Calu3 (cell line): ENCODE data around the gene LGI4. TPM values are rescaled to one million over a fixed set of nuclear protein-coding genes. Genes with fewer than 3 reads are reported as not detected.

Experiments used
- BruUV-seq: library from RNA; stranded (reverse); fragments of 400-500 nt; replicated peaks from 2 replicates; lab custom pipeline; 2021; lab: Mats Ljungman, UMichigan
- CTCF ChIA-PET: fragments of 300-600 bp; sonication (Branson Sonifier 250); formaldehyde crosslinking; loops from one replicate; lab custom pipeline; 2022; ENCODE audit warnings: antibody characterized with exemption; lab: Charles Lee
- DNase-seq: peaks from one replicate; pipeline ENCODE4 v3.0.0; 2022
- H3K27ac Mint-ChIP-seq: one replicate; pipeline ENCODE4 v1.8.0; 2022; ENCODE audit warnings: mixed read lengths; ENCODE audit not compliant: unreplicated experiment
- H3K27me3 Mint-ChIP-seq: one replicate; pipeline ENCODE4 v1.8.0; 2022; ENCODE audit warnings: mixed read lengths; ENCODE audit not compliant: unreplicated experiment
- H3K36me3 Mint-ChIP-seq: one replicate; pipeline ENCODE4 v1.8.0; 2022; ENCODE audit warnings: mild to moderate bottlenecking, moderate library complexity, mixed read lengths; ENCODE audit not compliant: insufficient read depth, unreplicated experiment
- H3K4me1 Mint-ChIP-seq: one replicate; pipeline ENCODE4 v1.8.0; 2022; ENCODE audit warnings: mild to moderate bottlenecking, low read depth, mixed read lengths; ENCODE audit not compliant: unreplicated experiment
- H3K4me3 Mint-ChIP-seq: one replicate; pipeline ENCODE4 v1.8.0; 2022; ENCODE audit warnings: mild to moderate bottlenecking, low read depth, moderate library complexity, mixed read lengths; ENCODE audit not compliant: unreplicated experiment
- H3K9me3 Mint-ChIP-seq: one replicate; pipeline ENCODE4 v1.8.0; 2022; ENCODE audit warnings: low read depth, mixed read lengths; ENCODE audit not compliant: unreplicated experiment
- intact Hi-C: fragments of 100-400 bp; cut with micrococcal nuclease; formaldehyde crosslinking; loops from one replicate; pipeline ENCODE4 v1.10.0; 2022; ENCODE audit not compliant: unreplicated experiment
- total RNA-seq: library from RNA; stranded (reverse); gene quantifications from 2 replicates; pipeline ENCODE4 v1.2.3, GENCODE V29; 2022
- TF ChIP-seq, protein P1 (sequence below): fragments of 200-600 bp; IDR thresholded peaks from one replicate; pipeline ENCODE4 v1.8.0; 2022; ENCODE audit warnings: antibody characterized with exemption; ENCODE audit not compliant: unreplicated experiment

Gene LGI4
- total RNA-seq, 1 experiment from 2014 or later = 0.68 TPM

DNA sequence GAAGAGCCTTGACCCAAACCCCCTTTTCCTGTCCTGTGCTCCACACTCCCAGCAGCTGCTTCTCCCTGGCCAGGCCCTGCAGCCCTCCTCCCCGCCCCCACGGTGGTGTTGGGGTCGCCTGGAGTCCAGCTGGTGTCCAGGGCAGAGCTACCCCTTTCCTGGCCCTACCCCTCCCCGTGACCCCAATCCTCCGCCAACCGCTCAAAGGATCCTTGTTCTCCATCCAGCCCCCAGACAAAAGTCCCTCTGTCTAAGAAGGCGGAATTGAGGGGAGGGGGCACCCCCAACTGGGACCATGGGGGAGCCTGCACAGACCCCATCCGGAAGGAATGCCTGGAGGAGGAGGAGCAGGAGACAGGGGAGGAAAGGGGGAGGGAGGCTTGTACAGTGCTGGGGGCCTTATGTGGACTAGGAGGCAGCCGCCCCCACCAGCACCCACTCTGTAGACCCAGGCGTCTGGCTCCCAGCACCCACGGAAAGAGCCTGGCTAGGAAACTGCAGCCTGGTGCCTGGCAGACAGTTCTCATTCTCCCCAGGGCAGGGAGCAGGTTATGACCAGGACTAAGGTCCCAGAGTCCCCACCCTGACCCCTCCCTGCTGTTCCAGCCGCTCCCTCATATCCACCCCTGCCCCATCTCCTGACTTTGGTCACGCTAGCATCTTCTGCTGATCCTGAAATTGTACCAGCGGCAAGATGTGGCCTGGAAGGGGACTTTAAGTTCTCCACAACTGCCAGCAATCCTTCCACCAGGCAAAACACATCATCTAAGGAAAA lies 19.5 kb downstream of the LGI4 start, which contains the start of gene FXYD3:
FXYD3 (plus strand) TSS at position 647 of the 775 bp plus-strand sequence. CDS start 3,554 bp downstream, outside the sequence.
- Mint-ChIP-seq H3K27me3 (no peaks in the 10 kb centered on the region), H3K4me3 (peak within 1 kb of the TSS; percentile 74), H3K9me3 (no peaks in the 10 kb centered on the region), H3K4me1 (peaks cover 48% of the 10 kb centered on the region), H3K36me3 (peaks cover 40% of the 10 kb centered on the region), H3K27ac (peak within 1 kb of the TSS; percentile 53)
- CTCF ChIA-PET = interaction anchor here (0.7 to 2.5 kb wide), 11 partner anchors 8 to 72 kb away, joined by 3 to 14 read pairs (median 5); partner anchors contain the start of gene LGI4
- DNase-seq = peak; percentile 38
- intact Hi-C loops = loop anchor here (2.0 kb wide), 1 partner anchor 19 kb away; the partner anchor contains the start of gene LGI4
- TF ChIP-seq, protein P1, sequence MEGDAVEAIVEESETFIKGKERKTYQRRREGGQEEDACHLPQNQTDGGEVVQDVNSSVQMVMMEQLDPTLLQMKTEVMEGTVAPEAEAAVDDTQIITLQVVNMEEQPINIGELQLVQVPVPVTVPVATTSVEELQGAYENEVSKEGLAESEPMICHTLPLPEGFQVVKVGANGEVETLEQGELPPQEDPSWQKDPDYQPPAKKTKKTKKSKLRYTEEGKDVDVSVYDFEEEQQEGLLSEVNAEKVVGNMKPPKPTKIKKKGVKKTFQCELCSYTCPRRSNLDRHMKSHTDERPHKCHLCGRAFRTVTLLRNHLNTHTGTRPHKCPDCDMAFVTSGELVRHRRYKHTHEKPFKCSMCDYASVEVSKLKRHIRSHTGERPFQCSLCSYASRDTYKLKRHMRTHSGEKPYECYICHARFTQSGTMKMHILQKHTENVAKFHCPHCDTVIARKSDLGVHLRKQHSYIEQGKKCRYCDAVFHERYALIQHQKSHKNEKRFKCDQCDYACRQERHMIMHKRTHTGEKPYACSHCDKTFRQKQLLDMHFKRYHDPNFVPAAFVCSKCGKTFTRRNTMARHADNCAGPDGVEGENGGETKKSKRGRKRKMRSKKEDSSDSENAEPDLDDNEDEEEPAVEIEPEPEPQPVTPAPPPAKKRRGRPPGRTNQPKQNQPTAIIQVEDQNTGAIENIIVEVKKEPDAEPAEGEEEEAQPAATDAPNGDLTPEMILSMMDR = no peak
- TSS peak; percentile 64 for BruUV-seq

DNA sequence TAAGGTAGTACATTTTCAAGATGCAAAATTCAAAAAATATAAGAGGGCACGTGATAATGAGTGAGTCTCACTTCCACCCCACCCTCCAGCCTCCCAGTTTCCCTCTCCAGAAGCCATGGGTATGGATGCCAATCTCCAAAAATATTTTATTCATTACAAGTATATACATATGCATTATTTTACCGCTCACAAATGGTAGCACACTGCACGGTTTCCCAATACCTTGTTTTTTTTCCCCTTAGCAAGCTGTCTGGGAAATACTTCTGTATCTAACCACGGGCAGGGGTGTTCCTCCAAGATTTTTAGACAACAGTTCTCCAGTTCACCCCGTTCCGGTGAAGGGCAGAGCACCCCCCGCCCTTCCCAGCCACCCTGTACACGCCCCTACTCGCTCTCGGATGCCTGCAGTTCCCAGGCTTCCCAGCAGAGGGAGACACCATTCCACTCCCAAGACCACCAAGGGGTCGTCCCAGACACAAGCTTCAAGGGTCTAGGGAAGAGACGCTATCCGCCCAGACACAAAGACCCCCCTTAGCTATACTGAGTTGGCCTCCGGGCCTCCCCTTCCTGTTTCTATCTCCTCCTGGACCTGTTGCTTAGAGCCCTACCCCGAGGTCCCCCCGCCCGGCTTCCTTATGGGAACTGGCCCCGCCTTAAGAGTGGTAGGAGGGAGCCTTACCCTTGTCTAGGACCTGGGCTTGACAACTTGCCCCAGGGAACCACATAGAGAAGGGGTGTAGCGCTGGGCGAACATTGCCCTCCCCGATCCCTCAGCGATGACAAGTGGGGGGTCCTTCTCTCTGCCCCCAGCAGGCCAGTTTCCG lies 20.3 kb downstream of the LGI4 start:
- peak overlapping the region; percentile 74 for H3K4me3 Mint-ChIP-seq
- DNase-seq = peak; percentile 85
- peaks cover 39% of the 10 kb centered on the region for H3K36me3 Mint-ChIP-seq
- no peaks in the 10 kb centered on the region for H3K27me3 Mint-ChIP-seq
- H3K4me1 Mint-ChIP-seq = peaks cover 47% of the 10 kb centered on the region
- BruUV-seq = no TSS peak
- no peaks in the 10 kb centered on the region for H3K9me3 Mint-ChIP-seq
- CTCF ChIA-PET = interaction anchor here (0.7 to 2.4 kb wide), 4 partner anchors 9 to 71 kb away, joined by 3 to 13 read pairs (median 6); partner anchors contain the start of gene LGI4
- H3K27ac Mint-ChIP-seq = peak overlapping the region; percentile 53
- TF ChIP-seq, protein P1 = peak; percentile 100
- intact Hi-C loops = loop anchor here (2.0 kb wide), 1 partner anchor 20 kb away; the partner anchor contains the start of gene LGI4

DNA sequence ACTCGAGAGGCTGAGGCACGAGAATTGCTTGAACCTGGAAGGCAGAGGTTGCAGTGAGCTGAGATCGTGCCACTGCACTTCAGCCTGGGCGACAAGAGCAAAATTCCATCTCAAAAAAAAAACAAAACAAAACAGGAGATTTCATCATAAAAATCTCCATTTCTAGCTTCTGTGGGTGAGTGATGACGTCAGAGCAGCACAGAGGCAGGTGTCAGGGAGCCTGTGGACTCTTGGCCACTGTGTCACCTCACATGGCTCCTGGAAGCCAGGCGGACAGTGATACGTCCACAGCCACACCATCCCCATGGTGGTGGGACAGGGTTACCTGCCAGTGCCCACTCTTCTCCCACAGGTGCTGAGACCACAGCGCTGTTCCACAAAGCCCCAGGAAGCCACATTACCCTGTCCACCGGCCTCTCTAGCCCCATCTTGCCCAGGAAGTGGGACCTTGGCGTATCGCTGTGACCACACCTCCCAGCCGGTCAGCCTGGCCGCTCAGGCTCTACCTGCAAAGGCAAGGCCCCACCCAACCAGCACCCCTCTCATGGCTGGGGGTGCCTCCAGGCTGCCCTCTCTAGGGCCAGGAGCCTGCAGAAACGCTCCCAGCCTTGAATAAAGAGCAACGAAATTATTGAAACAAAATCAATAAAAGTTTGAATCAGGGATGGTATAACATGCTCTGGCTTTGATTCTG lies 21.7 kb downstream of the LGI4 start:
- no peak for DNase-seq
- Mint-ChIP-seq H3K36me3 (peaks cover 46% of the 10 kb centered on the region), H3K27ac (no peak overlapping the region), H3K4me1 (peaks cover 53% of the 10 kb centered on the region), H3K9me3 (no peaks in the 10 kb centered on the region), H3K27me3 (no peaks in the 10 kb centered on the region), H3K4me3 (no peak overlapping the region)
- BruUV-seq = no TSS peak
- TF ChIP-seq, protein P1 = no peak
- intact Hi-C loops = no loop called here
- CTCF ChIA-PET = interaction anchor here (0.7 to 1.2 kb wide), 3 partner anchors 10 to 24 kb away, joined by 3 to 5 read pairs (median 4); no protein-coding TSS in a partner anchor

DNA sequence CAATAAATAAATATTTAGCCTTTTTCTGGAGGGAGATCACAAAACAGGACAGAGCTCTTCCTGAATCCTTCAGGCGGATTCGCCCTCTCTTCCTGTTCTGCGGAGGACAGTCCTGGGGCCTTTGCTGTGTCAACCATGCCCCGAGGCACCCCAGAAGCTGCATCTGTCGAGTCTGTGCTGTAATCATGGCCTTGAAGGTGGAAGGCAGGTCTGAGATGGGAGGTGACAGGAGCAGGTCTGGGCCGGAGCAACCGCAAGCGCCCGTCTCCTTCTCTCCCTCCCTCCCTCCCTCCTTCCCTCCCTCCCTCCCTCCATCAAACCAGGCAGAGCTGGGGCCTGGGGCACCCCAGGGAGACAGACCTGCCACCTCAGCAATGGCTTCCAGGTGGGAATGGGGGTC lies 23.9 kb downstream of the LGI4 start:
- CTCF ChIA-PET = interaction anchor here (0.8 kb wide), 2 partner anchors 15 to 164 kb away, joined by 4 read pairs; no protein-coding TSS in a partner anchor
- H3K4me1 Mint-ChIP-seq = peaks cover 38% of the 10 kb centered on the region
- BruUV-seq = no TSS peak
- TF ChIP-seq, protein P1 = no peak
- no peak overlapping the region for H3K27ac Mint-ChIP-seq
- peaks cover 37% of the 10 kb centered on the region for H3K36me3 Mint-ChIP-seq
- H3K27me3 Mint-ChIP-seq = no peaks in the 10 kb centered on the region
- no peak for DNase-seq
- intact Hi-C loops = no loop called here
- no peak overlapping the region for H3K4me3 Mint-ChIP-seq
- H3K9me3 Mint-ChIP-seq = peaks cover 2% of the 10 kb centered on the region
